HEK293 (cell line): ENCODE results near the gene SBNO2.

ENCODE experiments used
- BCL6B ChIP-seq: fragments of 450-650 bp; formaldehyde crosslinking; IDR thresholded peaks from 2 replicates; pipeline ENCODE4 v1.5.1; 2017; ENCODE audit warnings: missing biosample characterization, missing genetic modification characterization
- GLI4 ChIP-seq: fragments of 450-650 bp; formaldehyde crosslinking; IDR thresholded peaks from 2 replicates; pipeline ENCODE4 v1.5.1; 2016; ENCODE audit warnings: missing biosample characterization, missing genetic modification characterization
- GLIS1 ChIP-seq: fragments of 450-650 bp; formaldehyde crosslinking; IDR thresholded peaks from 2 replicates; pipeline ENCODE4 v1.5.1; 2016; ENCODE audit warnings: missing biosample characterization, missing genetic modification characterization
- HOXD13 ChIP-seq: sonication (generic); formaldehyde crosslinking; IDR thresholded peaks from 2 replicates; pipeline ENCODE4 v1.8.0; 2022; ENCODE audit warnings: missing genetic modification reagents, borderline replicate concordance
- REPIN1 ChIP-seq: fragments of 450-650 bp; formaldehyde crosslinking; IDR thresholded peaks from 2 replicates; pipeline ENCODE4 v1.5.1; 2017; ENCODE audit warnings: missing biosample characterization, missing genetic modification characterization, low read depth
- SALL2 ChIP-seq: fragments of 450-650 bp; formaldehyde crosslinking; IDR thresholded peaks from 2 replicates; pipeline ENCODE4 v1.5.0; 2017; ENCODE audit warnings: missing biosample characterization, mild to moderate bottlenecking, missing genetic modification characterization, borderline replicate concordance
- WT1 ChIP-seq: fragments of 450-650 bp; formaldehyde crosslinking; IDR thresholded peaks from 2 replicates; pipeline ENCODE4 v1.5.1; 2016; ENCODE audit warnings: missing biosample characterization, missing genetic modification characterization
- ZBTB1 ChIP-seq: fragments of 450-650 bp; formaldehyde crosslinking; IDR thresholded peaks from 2 replicates; pipeline ENCODE4 v1.5.1; 2016; ENCODE audit warnings: missing biosample characterization, missing genetic modification characterization
- ZBTB7A ChIP-seq: fragments of 450-650 bp; formaldehyde crosslinking; IDR thresholded peaks from 2 replicates; pipeline ENCODE4 v1.5.1; 2016; ENCODE audit warnings: low read depth, missing biosample characterization, missing genetic modification characterization
- ZFHX2 ChIP-seq: fragments of 450-650 bp; formaldehyde crosslinking; conservative IDR thresholded peaks from 2 replicates; pipeline ENCODE4 v1.5.1; 2016; ENCODE audit warnings: missing biosample characterization, missing genetic modification characterization
- ZNF132 ChIP-seq: fragments of 450-650 bp; formaldehyde crosslinking; IDR thresholded peaks from 2 replicates; pipeline ENCODE4 v1.5.1; 2017; ENCODE audit warnings: missing biosample characterization, missing genetic modification characterization, borderline replicate concordance
- ZNF202 ChIP-seq: fragments of 450-650 bp; formaldehyde crosslinking; IDR thresholded peaks from 2 replicates; pipeline ENCODE4 v1.5.1; 2016; ENCODE audit warnings: missing biosample characterization, missing genetic modification characterization, borderline replicate concordance
- ZNF239 ChIP-seq: fragments of 450-650 bp; formaldehyde crosslinking; IDR thresholded peaks from 2 replicates; pipeline ENCODE4 v1.5.1; 2016; ENCODE audit warnings: missing biosample characterization, missing genetic modification characterization
- ZNF391 ChIP-seq: fragments of 450-650 bp; formaldehyde crosslinking; IDR thresholded peaks from 2 replicates; pipeline ENCODE4 v1.5.1; 2016; ENCODE audit warnings: low read depth, missing biosample characterization, missing genetic modification characterization, borderline replicate concordance
- ZNF521 ChIP-seq: fragments of 450-650 bp; formaldehyde crosslinking; IDR thresholded peaks from 2 replicates; pipeline ENCODE4 v1.5.1; 2017; ENCODE audit warnings: missing biosample characterization, mild to moderate bottlenecking, missing genetic modification characterization
- ZNF555 ChIP-seq: fragments of 450-650 bp; formaldehyde crosslinking; conservative IDR thresholded peaks from 2 replicates; pipeline ENCODE4 v1.5.1; 2017; ENCODE audit warnings: missing biosample characterization, mild to moderate bottlenecking, missing genetic modification characterization, inconsistent platforms
- ZNF558 ChIP-seq: fragments of 450-650 bp; formaldehyde crosslinking; IDR thresholded peaks from 2 replicates; pipeline ENCODE4 v1.5.1; 2016; ENCODE audit warnings: missing biosample characterization, missing genetic modification characterization
- ZNF560 ChIP-seq: fragments of 450-650 bp; formaldehyde crosslinking; IDR thresholded peaks from 2 replicates; pipeline ENCODE4 v1.5.1; 2017; ENCODE audit warnings: missing biosample characterization, missing genetic modification characterization, borderline replicate concordance
- ZNF629 ChIP-seq: fragments of 450-650 bp; formaldehyde crosslinking; IDR thresholded peaks from 2 replicates; pipeline ENCODE4 v1.5.1; 2017; ENCODE audit warnings: missing biosample characterization, missing genetic modification characterization
- ZNF791 ChIP-seq: fragments of 450-650 bp; formaldehyde crosslinking; IDR thresholded peaks from 2 replicates; pipeline ENCODE4 v1.5.1; 2016; ENCODE audit warnings: missing biosample characterization, missing genetic modification characterization
- ZNF792 ChIP-seq: fragments of 450-650 bp; formaldehyde crosslinking; IDR thresholded peaks from 2 replicates; pipeline ENCODE4 v1.5.1; 2016; ENCODE audit warnings: missing biosample characterization, missing genetic modification characterization
- TF ChIP-seq, protein P1 (sequence below): fragments of 450-650 bp; formaldehyde crosslinking; IDR thresholded peaks from 2 replicates; pipeline ENCODE4 v1.5.1; 2017; ENCODE audit warnings: missing biosample characterization, missing genetic modification characterization
- TF ChIP-seq, protein P2 (sequence below): fragments of 450-650 bp; formaldehyde crosslinking; IDR thresholded peaks from 2 replicates; pipeline ENCODE4 v1.5.1; 2016; ENCODE audit warnings: missing biosample characterization, missing genetic modification characterization
- TF ChIP-seq, protein P3 (sequence below): fragments of 450-650 bp; formaldehyde crosslinking; IDR thresholded peaks from 2 replicates; pipeline ENCODE4 v1.5.1; 2017; ENCODE audit warnings: missing biosample characterization, missing genetic modification characterization
- TF ChIP-seq, protein P4 (sequence below): fragments of 450-650 bp; formaldehyde crosslinking; IDR thresholded peaks from 2 replicates; pipeline ENCODE4 v1.5.1; 2016; ENCODE audit warnings: missing biosample characterization, missing genetic modification characterization
- TF ChIP-seq, protein P5 (sequence below): IDR thresholded peaks from 2 replicates; pipeline ENCODE4 v1.6.1; 2011; ENCODE audit warnings: mild to moderate bottlenecking, low read depth, low read length, borderline replicate concordance
- TF ChIP-seq, protein P6 (sequence below): fragments of 450-650 bp; formaldehyde crosslinking; IDR thresholded peaks from 2 replicates; pipeline ENCODE4; 2016; ENCODE audit warnings: missing biosample characterization, missing genetic modification characterization
- TF ChIP-seq, protein P7 (sequence below): sonication (generic); formaldehyde crosslinking; IDR thresholded peaks from 2 replicates; pipeline ENCODE4 v1.8.1; 2022; ENCODE audit warnings: mild to moderate bottlenecking, moderate library complexity, missing genetic modification reagents

SBNO2 gene

GRCh38 chr19:1223018-1223855, 49.2 kb upstream of the SBNO2 start (continued):
- TF ChIP-seq ZBTB7A (tag by site-specific recombination) (peak; percentile 32; the same call in 1 of the 2 replicates), ZNF521 (tag by site-specific recombination) (no peak), HOXD13 (CRISPR knock-in tag) (no peak), ZNF560 (tag by site-specific recombination) (no peak), ZNF132 (tag by site-specific recombination) (no peak), WT1 (tag by site-specific recombination) (0 out of 2 replicates have a peak, but pooled peaks have one; percentile 12), ZFHX2 (tag by site-specific recombination) (peak; percentile 33), ZNF792 (tag by site-specific recombination) (no peak), BCL6B (no peak), GLIS1 (tag by site-specific recombination) (peak; percentile 48), ZNF558 (tag by site-specific recombination) (no peak), REPIN1 (tag by site-specific recombination) (no peak), SALL2 (tag by site-specific recombination) (no peak), ZNF239 (tag by site-specific recombination) (no peak), ZNF202 (tag by site-specific recombination) (no peak), ZNF629 (peak; percentile 80), ZNF555 (tag by site-specific recombination) (no peak), GLI4 (tag by site-specific recombination) (no peak), ZBTB1 (tag by site-specific recombination) (no peak), ZNF791 (tag by site-specific recombination) (no peak), ZNF391 (tag by site-specific recombination) (no peak)
- TF ChIP-seq, protein P1, sequence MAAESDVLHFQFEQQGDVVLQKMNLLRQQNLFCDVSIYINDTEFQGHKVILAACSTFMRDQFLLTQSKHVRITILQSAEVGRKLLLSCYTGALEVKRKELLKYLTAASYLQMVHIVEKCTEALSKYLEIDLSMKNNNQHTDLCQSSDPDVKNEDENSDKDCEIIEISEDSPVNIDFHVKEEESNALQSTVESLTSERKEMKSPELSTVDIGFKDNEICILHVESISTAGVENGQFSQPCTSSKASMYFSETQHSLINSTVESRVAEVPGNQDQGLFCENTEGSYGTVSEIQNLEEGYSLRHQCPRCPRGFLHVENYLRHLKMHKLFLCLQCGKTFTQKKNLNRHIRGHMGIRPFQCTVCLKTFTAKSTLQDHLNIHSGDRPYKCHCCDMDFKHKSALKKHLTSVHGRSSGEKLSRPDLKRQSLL (tag by site-specific recombination), result no peak
- TF ChIP-seq, protein P2, sequence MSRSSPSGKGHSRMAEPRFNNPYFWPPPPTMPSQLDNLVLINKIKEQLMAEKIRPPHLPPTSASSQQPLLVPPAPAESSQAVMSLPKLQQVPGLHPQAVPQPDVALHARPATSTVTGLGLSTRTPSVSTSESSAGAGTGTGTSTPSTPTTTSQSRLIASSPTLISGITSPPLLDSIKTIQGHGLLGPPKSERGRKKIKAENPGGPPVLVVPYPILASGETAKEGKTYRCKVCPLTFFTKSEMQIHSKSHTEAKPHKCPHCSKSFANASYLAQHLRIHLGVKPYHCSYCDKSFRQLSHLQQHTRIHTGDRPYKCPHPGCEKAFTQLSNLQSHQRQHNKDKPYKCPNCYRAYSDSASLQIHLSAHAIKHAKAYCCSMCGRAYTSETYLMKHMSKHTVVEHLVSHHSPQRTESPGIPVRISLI, result no peak
- TF ChIP-seq, protein P3, sequence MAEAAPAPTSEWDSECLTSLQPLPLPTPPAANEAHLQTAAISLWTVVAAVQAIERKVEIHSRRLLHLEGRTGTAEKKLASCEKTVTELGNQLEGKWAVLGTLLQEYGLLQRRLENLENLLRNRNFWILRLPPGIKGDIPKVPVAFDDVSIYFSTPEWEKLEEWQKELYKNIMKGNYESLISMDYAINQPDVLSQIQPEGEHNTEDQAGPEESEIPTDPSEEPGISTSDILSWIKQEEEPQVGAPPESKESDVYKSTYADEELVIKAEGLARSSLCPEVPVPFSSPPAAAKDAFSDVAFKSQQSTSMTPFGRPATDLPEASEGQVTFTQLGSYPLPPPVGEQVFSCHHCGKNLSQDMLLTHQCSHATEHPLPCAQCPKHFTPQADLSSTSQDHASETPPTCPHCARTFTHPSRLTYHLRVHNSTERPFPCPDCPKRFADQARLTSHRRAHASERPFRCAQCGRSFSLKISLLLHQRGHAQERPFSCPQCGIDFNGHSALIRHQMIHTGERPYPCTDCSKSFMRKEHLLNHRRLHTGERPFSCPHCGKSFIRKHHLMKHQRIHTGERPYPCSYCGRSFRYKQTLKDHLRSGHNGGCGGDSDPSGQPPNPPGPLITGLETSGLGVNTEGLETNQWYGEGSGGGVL (tag by site-specific recombination), result no peak
- TF ChIP-seq, protein P4, sequence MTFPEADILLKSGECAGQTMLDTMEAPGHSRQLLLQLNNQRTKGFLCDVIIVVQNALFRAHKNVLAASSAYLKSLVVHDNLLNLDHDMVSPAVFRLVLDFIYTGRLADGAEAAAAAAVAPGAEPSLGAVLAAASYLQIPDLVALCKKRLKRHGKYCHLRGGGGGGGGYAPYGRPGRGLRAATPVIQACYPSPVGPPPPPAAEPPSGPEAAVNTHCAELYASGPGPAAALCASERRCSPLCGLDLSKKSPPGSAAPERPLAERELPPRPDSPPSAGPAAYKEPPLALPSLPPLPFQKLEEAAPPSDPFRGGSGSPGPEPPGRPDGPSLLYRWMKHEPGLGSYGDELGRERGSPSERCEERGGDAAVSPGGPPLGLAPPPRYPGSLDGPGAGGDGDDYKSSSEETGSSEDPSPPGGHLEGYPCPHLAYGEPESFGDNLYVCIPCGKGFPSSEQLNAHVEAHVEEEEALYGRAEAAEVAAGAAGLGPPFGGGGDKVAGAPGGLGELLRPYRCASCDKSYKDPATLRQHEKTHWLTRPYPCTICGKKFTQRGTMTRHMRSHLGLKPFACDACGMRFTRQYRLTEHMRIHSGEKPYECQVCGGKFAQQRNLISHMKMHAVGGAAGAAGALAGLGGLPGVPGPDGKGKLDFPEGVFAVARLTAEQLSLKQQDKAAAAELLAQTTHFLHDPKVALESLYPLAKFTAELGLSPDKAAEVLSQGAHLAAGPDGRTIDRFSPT (tag by site-specific recombination), result peak; percentile 80
- TF ChIP-seq, protein P5, sequence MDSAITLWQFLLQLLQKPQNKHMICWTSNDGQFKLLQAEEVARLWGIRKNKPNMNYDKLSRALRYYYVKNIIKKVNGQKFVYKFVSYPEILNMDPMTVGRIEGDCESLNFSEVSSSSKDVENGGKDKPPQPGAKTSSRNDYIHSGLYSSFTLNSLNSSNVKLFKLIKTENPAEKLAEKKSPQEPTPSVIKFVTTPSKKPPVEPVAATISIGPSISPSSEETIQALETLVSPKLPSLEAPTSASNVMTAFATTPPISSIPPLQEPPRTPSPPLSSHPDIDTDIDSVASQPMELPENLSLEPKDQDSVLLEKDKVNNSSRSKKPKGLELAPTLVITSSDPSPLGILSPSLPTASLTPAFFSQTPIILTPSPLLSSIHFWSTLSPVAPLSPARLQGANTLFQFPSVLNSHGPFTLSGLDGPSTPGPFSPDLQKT, result no peak
- TF ChIP-seq, protein P6, sequence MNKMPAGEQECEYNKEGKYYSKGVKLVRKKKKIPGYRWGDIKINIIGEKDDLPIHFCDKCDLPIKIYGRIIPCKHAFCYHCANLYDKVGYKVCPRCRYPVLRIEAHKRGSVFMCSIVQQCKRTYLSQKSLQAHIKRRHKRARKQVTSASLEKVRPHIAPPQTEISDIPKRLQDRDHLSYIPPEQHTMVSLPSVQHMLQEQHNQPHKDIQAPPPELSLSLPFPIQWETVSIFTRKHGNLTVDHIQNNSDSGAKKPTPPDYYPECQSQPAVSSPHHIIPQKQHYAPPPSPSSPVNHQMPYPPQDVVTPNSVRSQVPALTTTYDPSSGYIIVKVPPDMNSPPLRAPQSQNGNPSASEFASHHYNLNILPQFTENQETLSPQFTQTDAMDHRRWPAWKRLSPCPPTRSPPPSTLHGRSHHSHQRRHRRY (tag by site-specific recombination), result no peak
- TF ChIP-seq, protein P7, sequence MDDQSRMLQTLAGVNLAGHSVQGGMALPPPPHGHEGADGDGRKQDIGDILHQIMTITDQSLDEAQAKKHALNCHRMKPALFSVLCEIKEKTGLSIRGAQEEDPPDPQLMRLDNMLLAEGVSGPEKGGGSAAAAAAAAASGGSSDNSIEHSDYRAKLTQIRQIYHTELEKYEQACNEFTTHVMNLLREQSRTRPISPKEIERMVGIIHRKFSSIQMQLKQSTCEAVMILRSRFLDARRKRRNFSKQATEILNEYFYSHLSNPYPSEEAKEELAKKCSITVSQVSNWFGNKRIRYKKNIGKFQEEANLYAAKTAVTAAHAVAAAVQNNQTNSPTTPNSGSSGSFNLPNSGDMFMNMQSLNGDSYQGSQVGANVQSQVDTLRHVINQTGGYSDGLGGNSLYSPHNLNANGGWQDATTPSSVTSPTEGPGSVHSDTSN (CRISPR knock-in tag), result no peak
